Tibial nerve (tissue), 3 donors: ENCODE data around the gene SMIM20.

Experiments used
- CTCF ChIP-seq, 5 experiments: fragments of 200-600 bp in 3 of 5; fragments of 450-650 bp in 2 of 5; sonication (generic) in 3 of 5; IDR thresholded peaks; one replicate each; pipeline ENCODE4 v1.5.1; 2016 to 2019; ENCODE audit warnings: antibody characterized with exemption in 5 of 5, mild to moderate bottlenecking in 3 of 5, moderate library complexity in 2 of 5
- POLR2A ChIP-seq, 2 donors: fragments of 450-650 bp; IDR thresholded peaks; one replicate each; pipeline ENCODE4 v1.6.1; 2017; ENCODE audit warnings: antibody characterized with exemption in 2 of 2, mild to moderate bottlenecking in 2 of 2, moderate library complexity in 2 of 2

- TF ChIP-seq CTCF (IDR thresholded peaks at IDR 0.05) (no peak), POLR2A (IDR thresholded peaks at IDR 0.05) (no peak)
Measured at GRCh38 chr4:25884031-25884782, 29.8 kb upstream of the SMIM20 start.
